ENCODE data around the gene TUBE1. TPM values are rescaled to one million over a fixed set of nuclear protein-coding genes. Genes with fewer than 3 reads are reported as not detected.

TUBE1 gene
- polyA plus RNA-seq, 1 experiment = 24.3 TPM

DNA sequence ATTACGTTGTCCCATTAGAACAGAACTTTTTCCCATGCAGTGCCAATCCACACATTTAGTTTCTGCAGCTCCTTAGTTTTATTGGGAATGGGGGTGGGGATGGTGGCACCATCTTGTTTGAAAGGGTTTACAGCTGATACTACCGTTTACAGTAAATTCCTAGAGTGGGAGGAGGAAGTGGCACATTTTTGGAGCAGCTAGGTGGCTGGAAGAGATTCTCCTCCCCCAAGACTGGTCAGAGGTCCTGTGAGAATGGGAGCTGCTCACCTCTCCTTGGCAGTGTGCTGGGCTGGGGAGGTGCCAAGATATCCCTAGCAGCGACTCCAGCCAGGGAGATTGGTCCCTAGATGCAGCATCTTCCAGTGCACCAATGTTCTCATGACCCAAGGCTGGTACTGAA lies 45.7 kb downstream of the TUBE1 start:
- Histone ChIP-seq H3K27ac (ENCODE audit: low read depth, low read length) (no peak overlapping the region), H3K4me3 (ENCODE audit: low read depth, low read length) (no peak overlapping the region), H3K9me3 (ENCODE audit: control insufficient read depth, insufficient read depth, low read length) (no peaks in the 10 kb centered on the region), H3K27me3 (ENCODE audit: control insufficient read depth, insufficient read depth, low read length) (no peaks in the 10 kb centered on the region)
- TF ChIP-seq, protein P1, sequence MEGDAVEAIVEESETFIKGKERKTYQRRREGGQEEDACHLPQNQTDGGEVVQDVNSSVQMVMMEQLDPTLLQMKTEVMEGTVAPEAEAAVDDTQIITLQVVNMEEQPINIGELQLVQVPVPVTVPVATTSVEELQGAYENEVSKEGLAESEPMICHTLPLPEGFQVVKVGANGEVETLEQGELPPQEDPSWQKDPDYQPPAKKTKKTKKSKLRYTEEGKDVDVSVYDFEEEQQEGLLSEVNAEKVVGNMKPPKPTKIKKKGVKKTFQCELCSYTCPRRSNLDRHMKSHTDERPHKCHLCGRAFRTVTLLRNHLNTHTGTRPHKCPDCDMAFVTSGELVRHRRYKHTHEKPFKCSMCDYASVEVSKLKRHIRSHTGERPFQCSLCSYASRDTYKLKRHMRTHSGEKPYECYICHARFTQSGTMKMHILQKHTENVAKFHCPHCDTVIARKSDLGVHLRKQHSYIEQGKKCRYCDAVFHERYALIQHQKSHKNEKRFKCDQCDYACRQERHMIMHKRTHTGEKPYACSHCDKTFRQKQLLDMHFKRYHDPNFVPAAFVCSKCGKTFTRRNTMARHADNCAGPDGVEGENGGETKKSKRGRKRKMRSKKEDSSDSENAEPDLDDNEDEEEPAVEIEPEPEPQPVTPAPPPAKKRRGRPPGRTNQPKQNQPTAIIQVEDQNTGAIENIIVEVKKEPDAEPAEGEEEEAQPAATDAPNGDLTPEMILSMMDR (IDR thresholded peaks at IDR 0.05; ENCODE audit: low read depth, low read length) = no peak
- ChIA-PET CTCF (interaction anchor here (0.5 to 9.2 kb wide), 24 partner anchors 9 to 984 kb away, joined by 3 to 175 read pairs (median 4); a partner anchor contains a TSS), POLR2A (no interaction called here)
- DNase-seq (ENCODE audit: low read depth, low spot score) = no peak

DNA sequence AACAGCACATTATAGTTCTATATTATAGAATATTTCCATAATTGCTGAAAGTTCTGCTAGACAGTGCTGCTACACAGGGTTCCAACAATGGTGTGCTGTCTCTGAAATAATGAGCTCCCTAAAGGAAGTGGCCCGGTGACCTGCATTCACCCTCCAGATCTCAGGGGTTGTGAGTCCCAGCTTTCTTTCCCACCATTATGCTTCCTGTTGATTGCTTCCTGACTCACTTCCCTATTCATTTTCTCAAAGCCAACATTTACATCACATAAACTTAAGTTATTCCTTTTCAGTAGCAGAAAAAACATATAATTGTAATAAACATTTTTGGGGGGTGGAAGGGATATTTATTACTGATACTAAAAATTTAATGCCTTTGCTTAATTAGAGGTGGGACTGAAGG lies 46.3 kb downstream of the TUBE1 start:
- TF ChIP-seq, protein P1 (IDR thresholded peaks at IDR 0.05; ENCODE audit: low read depth, low read length) = no peak
- H3K9me3 ChIP-seq (ENCODE audit: control insufficient read depth, insufficient read depth, low read length) = no peaks in the 10 kb centered on the region
- H3K27me3 ChIP-seq (ENCODE audit: control insufficient read depth, insufficient read depth, low read length) = no peaks in the 10 kb centered on the region
- ChIA-PET CTCF (interaction anchor here (0.5 to 9.2 kb wide), 11 partner anchors 12 to 782 kb away, joined by 3 to 175 read pairs (median 3); a partner anchor contains a TSS), POLR2A (no interaction called here)
- DNase-seq (ENCODE audit: low read depth, low spot score) = no peak
- H3K4me3 ChIP-seq (ENCODE audit: low read depth, low read length) = no peak overlapping the region
- H3K27ac ChIP-seq (ENCODE audit: low read depth, low read length) = no peak overlapping the region

DNA sequence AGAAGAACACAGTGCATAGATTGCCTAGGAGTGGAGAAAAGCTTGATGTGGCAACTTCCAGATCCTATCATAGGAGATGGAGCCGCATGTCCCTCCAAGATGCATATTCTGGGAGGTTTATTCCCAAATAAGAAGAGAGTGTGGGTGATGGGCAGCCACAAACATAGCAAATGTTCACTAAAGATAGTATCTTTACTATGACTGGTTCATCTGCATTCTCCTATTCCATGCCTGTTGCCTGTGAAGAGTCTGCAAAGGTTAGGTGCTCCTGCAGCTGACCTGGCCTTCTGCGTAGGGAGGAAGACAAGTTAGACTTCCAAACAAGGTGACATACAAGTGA lies 47.9 kb downstream of the TUBE1 start:
- H3K4me3 ChIP-seq (ENCODE audit: low read depth, low read length) = no peak overlapping the region
- no peak for DNase-seq (ENCODE audit: low read depth, low spot score)
- H3K27ac ChIP-seq (ENCODE audit: low read depth, low read length) = no peak overlapping the region
- no peaks in the 10 kb centered on the region for H3K27me3 ChIP-seq (ENCODE audit: control insufficient read depth, insufficient read depth, low read length)
- TF ChIP-seq, protein P1 (IDR thresholded peaks at IDR 0.05; ENCODE audit: low read depth, low read length) = no peak
- H3K9me3 ChIP-seq (ENCODE audit: control insufficient read depth, insufficient read depth, low read length) = no peaks in the 10 kb centered on the region
- POLR2A ChIA-PET = no interaction called here
- CTCF ChIA-PET = interaction anchor here (4.9 to 9.2 kb wide), 2 partner anchors 11 to 330 kb away, joined by 39 to 175 read pairs; no protein-coding TSS in a partner anchor

DNA sequence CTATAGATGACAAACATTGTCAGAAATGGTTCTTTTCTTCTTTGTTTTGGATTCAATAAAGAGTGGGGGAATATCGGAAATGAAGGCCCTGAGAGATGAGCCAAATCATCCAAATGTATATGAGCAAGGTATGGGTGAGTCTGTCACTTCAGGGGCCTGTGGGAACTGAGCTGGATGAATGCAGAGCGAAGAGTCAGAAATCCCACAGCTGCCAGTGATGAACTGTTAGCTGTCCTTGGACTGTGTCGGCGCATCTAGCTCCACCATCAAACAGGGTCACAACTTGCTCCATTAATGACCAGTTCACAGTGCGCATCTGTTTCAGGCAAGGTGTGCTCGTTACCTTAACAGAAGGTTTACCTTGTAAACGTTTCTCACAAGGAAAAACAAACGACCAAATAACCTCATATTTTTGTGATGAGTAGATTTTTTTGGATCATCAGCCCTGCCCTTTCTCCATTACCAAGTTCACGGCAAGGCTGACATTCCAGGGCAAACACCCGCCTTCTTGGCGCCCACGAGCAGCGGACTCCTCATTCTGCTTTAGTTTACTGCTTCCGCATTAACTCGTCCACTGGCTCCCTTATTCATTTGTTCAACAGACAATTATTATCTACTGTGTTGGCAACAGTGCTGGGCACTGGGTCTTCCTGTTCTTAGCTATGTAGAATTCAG lies 48.4 kb downstream of the TUBE1 start:
- TF ChIP-seq, protein P1 (IDR thresholded peaks at IDR 0.05; ENCODE audit: low read depth, low read length) = no peak
- no peak overlapping the region for H3K27ac ChIP-seq (ENCODE audit: low read depth, low read length)
- no peak for DNase-seq (ENCODE audit: low read depth, low spot score)
- no peaks in the 10 kb centered on the region for H3K27me3 ChIP-seq (ENCODE audit: control insufficient read depth, insufficient read depth, low read length)
- H3K9me3 ChIP-seq (ENCODE audit: control insufficient read depth, insufficient read depth, low read length) = no peaks in the 10 kb centered on the region
- no peak overlapping the region for H3K4me3 ChIP-seq (ENCODE audit: low read depth, low read length)
- ChIA-PET CTCF (interaction anchor here (0.6 to 9.2 kb wide), 4 partner anchors 10 to 330 kb away, joined by 4 to 175 read pairs (median 26); no protein-coding TSS in a partner anchor), POLR2A (no interaction called here)

DNA sequence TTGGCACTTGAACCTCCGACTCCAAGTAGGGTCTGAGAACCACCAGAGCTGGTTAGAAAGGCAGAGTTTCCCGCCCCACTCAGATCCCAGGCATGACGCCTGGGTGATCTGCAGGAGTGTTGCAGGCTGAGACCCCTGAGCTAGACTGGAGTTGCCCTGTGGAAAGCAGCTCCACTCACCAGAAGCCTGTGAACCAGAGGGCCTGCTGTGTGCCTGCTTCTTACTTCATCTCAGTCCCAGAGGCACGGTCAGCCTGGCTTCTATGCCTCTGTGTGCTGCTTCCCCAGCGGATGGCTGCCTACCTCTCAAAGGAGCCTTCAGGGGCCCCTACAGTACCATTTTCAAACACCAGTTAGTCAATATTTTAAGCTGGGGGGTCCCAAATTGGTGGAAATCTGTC lies 49.0 kb downstream of the TUBE1 start:
- H3K9me3 ChIP-seq (ENCODE audit: control insufficient read depth, insufficient read depth, low read length) = no peaks in the 10 kb centered on the region
- no peak for DNase-seq (ENCODE audit: low read depth, low spot score)
- CTCF ChIA-PET = interaction anchor here (0.6 to 9.2 kb wide), 3 partner anchors 10 to 329 kb away, joined by 4 to 175 read pairs (median 12); no protein-coding TSS in a partner anchor
- H3K4me3 ChIP-seq (ENCODE audit: low read depth, low read length) = no peak overlapping the region
- no peaks in the 10 kb centered on the region for H3K27me3 ChIP-seq (ENCODE audit: control insufficient read depth, insufficient read depth, low read length)
- no peak overlapping the region for H3K27ac ChIP-seq (ENCODE audit: low read depth, low read length)
- POLR2A ChIA-PET = no interaction called here
- TF ChIP-seq, protein P1 (IDR thresholded peaks at IDR 0.05; ENCODE audit: low read depth, low read length) = no peak
